Inferior parietal cortex (tissue), 1 donor: ENCODE results near the gene USP6NL.
A peak's percentile ranks its signal among the peaks of the same experiment; 100 is the strongest.
"Not testable (repeated sequence)": the region's sequence is repeated elsewhere in the genome, so short reads cannot be mapped to it uniquely, and the experiment has no call there.

Experiments used
- DNase-seq: peaks from one replicate; pipeline ENCODE4 v3.0.0-alpha.2; 2016; ENCODE audit errors: extremely low spot score

The USP6NL gene

GRCh38 chr10:11611248-11612020, at the start of gene USP6NL:
Gene USP6NL (minus strand): TSS chr10:11611650. CDS start chr10:11597634, 14,016 bp downstream.
- DNase-seq: peak; percentile 73

DNA sequence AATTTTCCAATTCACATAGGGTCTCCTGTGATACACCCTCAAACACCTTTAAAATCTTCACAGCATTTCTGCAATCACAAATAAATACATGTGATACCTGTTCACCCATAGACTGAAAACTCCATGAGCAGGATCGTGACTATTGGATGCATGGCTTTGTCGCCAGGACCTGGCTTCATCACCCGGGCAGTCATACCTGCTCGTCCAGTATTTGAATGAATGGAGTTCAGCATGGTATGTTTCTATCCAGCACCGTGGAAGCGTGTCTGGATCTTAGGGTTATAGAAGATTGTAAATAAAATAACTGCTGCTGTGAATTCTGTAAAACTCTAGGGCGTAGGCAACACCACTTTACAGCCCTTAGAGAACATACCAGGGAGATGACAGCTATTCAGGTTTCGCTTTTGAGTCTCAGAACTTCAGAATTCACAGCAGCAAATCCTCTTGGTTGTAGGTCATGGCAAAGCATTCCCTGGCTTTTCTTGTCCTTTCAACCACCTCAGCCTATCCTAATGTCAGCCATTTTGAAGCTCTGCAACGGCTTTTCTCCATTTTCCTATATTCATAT, 47.4 kb upstream of the USP6NL start:
- DNase-seq: no peak

- DNase-seq: no peak
Measured at GRCh38 chr10:11655836-11656235, 44.4 kb upstream of the USP6NL start.

DNA sequence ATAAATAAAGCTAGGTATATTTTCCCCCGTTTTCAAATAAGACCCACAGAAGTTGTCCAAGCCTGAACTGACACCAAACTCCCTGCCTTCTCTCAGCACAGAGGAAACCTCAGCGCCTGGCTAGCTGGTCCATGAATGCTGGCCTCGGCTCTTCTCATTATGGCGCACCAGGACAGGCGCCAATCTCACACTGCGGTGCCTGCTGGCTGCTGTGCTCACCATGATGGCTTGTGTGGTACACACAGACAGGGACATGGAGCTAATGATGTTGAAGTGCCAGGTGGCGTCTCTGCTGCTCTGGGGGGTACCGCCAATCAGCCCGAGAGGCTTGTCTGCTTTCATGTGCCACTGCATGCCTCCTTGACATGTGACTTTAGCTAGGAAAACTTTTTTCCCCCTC, 43.2 kb upstream of the USP6NL start:
- DNase-seq: no peak

GRCh38 chr10:11653758-11654471, 42.5 kb upstream of the USP6NL start:
- no peak for DNase-seq

DNA sequence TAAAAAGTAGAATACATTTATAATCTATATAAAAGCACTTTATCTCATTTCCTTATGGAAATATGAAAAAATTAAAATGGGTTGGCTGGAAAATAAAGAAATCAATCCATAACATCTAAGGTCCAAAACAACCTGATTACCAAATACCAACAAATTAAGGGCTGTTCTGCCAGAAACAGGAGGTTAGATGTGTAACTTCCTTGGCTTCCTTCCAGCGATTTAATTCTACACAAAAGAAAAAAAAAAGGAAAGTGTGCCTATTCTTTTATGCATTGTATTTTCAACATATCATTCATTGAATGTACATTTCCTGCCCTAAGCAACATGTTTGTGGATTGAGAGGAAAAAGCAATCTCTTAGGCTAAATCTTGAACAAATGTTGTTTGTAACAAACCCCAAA, 36.2 kb upstream of the USP6NL start:
- no peak for DNase-seq

- DNase-seq: no peak
Measured at GRCh38 chr10:11646450-11646849, 35.0 kb upstream of the USP6NL start.

- no peak for DNase-seq
Measured at GRCh38 chr10:11643039-11643438, 31.6 kb upstream of the USP6NL start.

DNA sequence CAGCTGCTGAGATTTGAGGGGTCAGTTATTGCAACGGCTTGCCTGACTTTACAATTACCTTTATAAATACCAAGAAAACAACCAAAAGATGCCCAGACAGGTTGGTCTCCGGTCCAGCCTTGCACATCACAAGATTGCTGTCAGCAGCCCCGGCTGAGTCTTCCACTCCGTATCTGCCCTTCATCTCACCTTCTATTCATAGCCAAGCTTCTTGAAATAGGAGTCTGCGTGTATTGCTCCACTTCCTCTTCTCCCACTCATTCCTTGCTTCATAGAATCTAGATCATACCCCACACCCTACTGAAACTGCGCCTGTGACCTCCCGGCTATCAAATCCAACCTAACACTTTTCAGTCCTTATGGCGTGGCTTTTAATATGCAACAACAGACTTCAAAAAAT, 31.1 kb upstream of the USP6NL start:
- no peak for DNase-seq

GRCh38 chr10:11639849-11640764, 28.7 kb upstream of the USP6NL start:
- no peak for DNase-seq

DNA sequence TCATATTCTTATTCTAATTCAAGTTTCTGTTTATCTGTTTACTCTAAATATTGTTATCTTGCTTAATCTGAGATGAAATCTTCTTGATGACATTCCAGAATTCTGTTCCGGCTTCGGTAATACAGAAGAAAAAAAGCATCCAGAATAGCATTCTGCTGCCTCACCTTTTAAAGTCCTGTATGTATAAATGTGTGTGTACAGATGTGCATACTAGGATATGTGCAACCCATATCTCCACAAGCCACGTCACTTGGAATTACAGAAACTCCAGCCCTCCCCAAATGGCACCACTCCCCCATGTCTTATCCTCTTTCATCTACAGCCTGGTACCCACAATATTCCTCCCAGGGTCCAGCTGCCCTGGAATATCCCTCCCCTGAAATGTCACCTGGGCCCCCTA, 27.9 kb upstream of the USP6NL start:
- DNase-seq: no peak

DNA sequence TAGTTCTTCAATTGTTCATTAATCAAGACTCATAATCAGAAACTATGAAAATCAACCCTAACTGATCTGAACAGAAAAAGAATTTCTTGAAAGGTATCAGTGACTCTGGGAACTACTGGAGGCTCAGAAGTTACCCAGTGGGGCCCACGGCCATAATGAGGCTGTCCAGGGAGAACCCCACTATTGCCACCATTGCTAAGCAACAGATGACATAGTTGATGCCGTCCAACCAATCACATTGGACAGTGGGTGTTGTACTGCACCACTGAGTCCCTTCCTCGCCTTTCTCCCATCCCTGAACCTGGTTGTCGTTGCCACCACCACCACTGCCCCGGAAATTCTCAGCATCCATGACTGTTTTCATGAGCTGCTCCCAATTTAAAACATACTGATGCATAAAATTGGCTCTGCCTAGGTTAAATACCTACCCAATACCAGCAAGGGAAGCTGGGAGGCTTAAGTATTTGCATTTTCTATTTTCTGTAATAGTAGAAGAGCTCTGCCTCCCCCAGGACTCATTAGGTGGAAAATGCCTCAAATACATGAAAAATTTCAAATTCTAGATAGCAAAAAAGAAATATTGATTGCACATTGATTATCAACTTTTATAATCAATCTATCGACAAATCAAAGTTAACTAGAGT, 26.7 kb upstream of the USP6NL start:
- no peak for DNase-seq

DNA sequence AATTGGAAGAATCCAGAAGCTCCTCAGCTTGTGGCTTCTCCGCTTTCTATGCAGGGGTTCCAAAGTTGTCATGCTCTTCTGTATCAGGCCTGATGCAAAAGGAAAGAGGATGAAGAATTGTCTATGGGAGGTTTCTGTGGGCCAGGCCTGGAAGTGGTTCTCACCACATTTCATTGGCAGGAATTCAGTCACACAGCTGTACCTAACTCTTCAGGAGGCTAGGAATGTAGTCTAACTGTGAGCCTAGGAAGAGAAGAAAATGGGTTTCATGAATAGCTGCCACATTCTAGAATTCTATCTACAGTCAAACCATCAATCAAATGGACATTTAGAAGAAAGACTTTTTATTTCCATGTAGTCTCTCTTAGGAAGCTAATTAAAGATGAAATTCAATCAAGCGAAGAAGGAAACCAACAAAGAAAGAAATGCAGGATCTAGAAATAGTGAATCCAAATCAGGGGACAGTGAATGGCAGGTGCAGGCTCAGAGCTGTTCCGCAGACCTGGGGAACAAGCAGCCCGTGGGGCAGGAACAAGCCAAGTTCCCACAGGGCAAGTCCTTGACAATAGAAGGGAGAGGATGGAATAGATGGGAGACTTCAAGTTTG, 25.4 kb upstream of the USP6NL start:
- DNase-seq: no peak

DNA sequence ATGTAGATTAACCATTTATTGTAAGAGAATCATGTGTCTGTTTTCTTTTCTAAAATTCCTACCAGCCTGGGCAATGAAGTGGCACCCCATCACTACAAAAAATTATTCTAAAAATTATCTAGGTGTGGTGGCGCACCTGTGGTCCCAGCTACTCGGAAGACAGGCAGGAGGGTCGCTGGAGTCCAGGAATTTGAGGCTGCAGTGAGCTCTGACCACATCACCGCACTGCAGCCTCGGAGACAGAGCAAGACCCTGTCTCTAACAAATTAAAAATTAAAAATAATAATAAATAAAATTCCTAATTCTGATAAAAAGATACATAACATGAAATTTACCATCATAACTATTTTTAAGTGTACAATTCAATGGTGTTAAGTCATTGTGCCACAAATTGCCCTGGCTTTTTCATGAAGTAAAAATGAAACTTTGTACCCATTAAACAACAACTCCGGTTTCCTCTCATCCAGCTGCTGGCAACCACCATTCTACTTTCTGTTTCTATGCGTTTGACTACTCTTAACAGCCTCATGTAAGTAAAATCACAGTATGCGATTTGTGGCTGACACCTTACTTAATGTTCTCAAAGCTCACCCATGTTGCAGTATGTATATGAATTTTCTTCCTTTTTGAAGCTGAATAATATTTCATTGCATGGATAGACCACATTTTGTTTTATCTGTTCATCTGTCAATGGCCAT, 20.6 kb upstream of the USP6NL start:
- no peak for DNase-seq

DNA sequence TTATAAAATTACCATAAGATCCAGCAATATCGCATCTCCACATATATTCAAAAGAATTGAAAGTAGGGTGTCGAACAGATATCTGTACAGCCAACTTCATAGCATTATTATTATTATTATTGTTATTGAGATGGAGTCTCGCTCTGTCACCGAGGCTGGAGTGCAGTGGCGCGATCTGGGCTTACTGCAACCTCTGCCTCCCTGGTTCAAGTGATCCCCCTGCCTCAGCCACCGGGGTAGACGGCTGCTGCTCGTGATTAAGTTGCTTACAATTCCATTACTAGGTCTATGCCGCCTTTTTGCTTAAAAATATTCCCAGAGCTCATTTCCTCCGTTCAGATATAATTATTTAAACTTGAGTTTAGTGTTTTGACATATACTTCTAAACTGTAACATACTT, 19.8 kb upstream of the USP6NL start:
- DNase-seq: no peak

DNA sequence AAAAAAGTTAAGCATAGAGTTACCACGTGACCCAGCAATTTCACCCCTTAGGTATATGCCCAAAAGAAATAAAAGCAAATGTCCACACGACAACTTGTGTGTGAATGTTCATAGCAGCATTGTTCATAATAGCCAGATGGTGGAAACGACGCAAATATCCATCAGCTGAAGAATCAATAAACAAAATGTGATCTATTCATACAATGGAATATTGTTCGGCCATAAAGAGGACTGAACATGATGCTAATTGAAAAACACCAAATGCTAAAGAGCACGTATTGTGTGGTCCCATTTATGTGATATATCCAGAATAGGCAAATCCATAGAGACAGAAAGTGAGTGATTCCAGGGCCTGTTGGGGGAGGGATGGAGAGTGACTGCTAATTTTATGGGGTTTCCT, 18.3 kb upstream of the USP6NL start:
- no peak for DNase-seq

DNA sequence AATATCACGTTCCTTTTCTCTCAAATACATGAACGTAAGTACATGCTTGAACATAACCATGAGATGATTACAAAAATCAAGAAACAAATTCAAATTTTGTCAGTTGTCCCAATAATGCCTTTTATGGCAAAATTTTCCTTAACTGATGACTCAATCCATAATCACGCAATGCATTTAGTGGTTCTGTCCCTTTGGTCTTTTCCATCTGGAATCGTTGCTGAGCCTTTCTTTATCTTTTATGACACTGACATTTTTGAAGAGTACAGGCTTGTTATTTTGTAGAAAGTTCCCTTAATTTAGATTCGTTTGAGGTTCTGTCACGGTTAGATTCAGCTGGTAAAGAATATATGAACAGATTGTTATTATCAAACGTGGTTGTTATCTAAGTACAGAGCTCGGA, 16.5 kb upstream of the USP6NL start:
- not testable (repeated sequence) for DNase-seq

DNA sequence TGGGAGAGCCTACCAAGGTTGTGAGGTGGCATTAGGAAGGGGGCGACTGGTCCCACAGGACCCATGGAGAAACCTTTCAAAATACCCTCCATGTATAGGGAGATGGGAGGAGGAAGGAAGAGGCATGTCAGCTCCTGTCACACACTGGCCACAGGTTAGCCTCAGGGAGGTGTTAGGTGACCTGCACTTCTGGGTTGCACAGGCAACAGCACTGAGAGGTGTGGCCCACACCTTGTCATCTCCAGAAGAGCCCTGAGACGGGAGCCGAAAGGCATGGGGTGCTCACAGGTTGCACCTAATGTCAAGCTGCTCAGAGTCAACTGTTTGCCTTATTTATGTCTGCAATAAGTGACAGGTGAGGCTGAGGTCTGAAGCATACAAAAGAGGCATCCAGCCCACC, 14.6 kb upstream of the USP6NL start:
- no peak for DNase-seq

- DNase-seq: no peak
Measured at GRCh38 chr10:11625019-11625735, 13.7 kb upstream of the USP6NL start.

DNA sequence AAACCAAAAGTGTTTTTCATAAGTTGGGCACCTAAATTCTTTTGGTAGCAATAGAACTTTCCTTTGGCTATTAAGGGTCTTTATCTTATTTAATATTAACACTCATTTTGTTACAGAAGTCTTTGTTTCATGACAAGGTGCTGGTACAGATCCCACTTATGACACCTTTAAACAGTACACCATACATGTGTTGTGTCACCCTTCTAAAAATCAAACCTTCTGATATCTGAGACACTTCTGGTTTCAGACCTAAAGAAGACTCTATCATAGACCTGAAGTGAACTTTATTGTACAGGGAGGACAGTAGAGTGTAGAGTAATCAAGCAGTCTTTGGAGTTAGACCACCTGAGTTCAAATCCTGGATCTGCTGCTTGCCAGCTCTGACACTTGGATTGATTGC, 5.8 kb upstream of the USP6NL start:
- no peak for DNase-seq
